M059J (cell line): Measurements from ENCODE around the gene TMCC3. TPM values are rescaled to one million over a fixed set of nuclear protein-coding genes. Genes with fewer than 3 reads are reported as not detected.
"Not testable (repeated sequence)": the region's sequence is repeated elsewhere in the genome, so short reads cannot be mapped to it uniquely, and the experiment has no call there.

Source experiments
- DNase-seq: peaks from one replicate; pipeline ENCODE4 v3.0.0-alpha.2; 2012; ENCODE audit warnings: low read depth
- total RNA-seq: library from RNA; depleted of rRNA; stranded (reverse); fragments of >200 nt; shearing (Covaris generic); gene quantifications from 2 replicates; pipeline ENCODE4 v1.2.3, GENCODE V29; 2014

TMCC3 gene
- total RNA-seq, 1 experiment from 2014 or later: 0.54 TPM

DNA sequence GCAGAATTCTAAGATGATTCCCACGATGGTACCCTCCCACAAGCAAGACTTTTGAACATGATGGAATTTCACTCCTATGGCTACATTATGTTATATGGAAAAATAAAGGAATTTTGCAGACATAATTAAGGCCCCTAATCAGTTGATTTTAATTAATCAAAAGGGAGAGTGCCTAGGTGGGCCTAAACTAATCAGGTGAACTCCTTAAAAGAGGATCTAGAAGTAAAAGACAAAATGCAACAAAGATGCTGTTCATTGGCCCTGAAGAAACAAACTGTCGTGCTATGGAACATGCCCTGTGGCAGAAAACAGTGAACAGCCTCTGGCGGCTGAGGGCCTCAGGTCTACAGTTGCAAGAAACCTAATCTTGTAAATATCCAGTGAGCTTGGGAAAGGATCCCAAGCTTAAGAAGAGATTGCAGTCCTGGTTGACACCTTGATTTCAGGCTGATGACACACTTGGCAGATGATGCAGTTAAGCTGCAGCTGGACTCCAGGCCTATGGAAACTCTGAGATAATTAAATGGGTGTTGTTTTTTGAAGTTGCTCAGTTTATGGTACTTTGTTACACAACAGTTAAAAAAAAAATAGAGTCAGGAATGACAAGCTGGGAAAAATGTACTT is 13.8 kb downstream of the TMCC3 start:
- DNase-seq: no peak

DNA sequence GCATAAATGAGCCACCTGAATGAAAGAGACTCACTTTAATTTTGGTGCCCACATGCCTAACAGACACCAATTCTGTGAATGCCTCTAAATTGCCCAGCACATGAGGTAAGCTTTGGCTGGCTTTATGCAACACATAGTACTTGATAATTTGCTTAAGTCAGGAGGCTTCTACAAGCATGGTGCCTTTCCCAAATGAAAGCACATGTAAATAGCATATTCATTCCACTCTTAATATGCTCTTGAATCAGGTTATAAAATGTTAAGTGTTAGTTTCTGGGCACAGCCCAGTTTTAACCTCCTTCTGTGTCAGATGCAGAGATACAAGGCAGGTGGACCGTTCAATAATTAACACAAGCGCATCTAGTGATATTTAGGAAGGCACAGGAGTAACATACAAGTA is 15.6 kb downstream of the TMCC3 start:
- no peak for DNase-seq

DNA sequence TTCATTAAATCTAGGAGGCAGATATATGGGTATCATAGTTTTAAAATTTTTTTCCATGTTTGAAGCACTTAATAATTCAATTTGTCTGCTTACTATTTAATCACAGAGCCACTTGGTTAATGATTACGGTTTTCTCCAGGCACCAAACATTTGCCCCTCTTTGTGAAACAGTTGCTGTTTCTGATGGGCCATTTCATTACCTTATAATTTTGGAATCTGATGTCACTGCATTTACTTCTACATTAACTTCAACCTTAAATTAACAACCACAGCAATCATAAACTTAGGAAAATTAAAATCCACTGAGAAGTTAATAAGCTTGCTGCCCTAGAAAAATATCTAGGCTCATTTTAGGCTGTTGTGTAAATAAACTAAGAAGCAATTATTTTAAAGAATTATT is 17.0 kb downstream of the TMCC3 start:
- no peak for DNase-seq

- no peak for DNase-seq
Observed at GRCh38 chr12:94631058-94631457, 19.3 kb downstream of the TMCC3 start.

DNA sequence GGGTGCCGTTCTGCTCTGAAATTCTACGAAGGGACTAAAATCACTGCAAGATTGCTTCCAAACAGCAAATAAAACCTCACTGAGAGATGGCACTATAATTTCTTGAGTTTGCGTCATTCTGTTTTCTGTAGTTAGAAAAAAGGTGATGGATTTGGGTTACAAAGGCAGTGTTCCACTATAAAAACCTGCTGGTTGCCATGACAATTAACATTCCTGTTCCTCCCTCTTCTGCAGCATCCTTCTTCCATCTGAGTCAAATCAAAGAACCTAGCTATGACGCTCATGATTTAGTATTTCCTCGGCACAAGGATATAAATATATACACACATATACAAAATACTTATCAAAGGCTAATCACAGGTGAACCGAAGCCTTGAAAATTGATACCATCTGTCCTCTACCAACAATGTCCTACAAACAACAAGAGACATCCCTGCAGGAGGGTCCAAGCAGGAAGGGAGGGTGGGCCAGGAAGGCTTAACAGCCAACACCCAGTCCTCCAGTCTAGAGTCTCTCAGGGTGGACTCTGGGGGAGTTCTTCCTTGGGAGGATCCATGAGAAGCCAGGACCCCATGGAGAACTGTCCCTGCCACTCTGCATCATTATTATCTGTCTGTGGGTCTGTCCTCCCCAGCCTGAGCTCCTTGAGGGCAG is 21.4 kb downstream of the TMCC3 start:
- DNase-seq: no peak

GRCh38 chr12:94628369-94628768 is 22.0 kb downstream of the TMCC3 start:
- no peak for DNase-seq

GRCh38 chr12:94625531-94625930 is 24.8 kb downstream of the TMCC3 start:
- DNase-seq: no peak

DNA sequence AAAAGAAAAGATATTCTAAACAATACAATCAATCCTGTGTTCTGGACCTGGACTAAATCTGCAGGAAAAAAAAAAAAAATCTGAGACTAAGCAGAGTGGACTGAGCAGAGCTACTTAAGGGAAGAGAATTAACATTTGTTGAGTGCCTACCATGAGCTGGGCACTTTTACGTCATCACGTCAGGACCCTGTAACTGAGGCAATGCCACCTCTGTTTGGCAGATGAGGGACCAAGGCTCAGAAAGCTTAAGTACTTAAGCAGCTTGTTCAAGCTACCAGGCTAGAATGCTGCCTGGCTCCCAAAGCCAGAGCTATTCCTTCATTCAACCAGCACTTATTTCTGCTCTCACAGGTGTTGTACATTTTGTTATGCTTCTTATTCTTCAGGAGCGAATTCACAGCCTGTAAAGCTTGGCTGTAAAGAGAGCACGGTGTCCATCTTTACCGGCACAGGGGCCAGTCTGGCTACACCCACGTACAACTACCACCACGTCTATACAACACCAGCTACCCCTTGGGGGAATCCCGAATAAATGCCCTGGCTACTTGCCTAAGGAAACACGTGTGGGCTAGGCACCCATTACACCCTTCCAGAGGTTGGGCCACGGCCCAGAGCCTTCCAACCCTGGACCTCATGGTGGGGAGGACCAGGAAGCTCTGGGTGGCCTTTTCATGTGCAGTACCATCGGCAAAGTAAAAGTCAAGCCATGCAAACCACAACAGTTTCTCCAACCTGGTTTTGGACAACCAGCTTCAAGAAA is 27.0 kb downstream of the TMCC3 start:
- no peak for DNase-seq

DNA sequence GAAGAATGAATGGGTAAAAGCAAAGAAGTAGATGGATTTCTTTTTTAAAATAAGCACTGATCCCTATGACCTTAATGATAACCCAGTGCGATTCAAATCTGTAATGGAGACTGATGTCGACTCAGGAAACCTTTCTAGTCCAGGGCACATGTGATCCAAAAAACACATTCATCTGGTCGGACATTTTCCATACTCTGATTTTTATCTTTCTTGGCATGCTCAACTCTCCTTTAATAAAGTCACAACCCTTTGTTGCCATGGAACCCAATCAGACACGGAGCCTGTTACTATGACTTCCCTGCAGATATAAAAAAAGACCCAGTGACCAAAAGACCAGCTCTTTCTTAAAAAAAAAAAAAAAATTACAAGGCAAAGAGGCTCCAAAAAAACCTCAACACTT is 27.9 kb downstream of the TMCC3 start:
- DNase-seq: peak; percentile 82

DNA sequence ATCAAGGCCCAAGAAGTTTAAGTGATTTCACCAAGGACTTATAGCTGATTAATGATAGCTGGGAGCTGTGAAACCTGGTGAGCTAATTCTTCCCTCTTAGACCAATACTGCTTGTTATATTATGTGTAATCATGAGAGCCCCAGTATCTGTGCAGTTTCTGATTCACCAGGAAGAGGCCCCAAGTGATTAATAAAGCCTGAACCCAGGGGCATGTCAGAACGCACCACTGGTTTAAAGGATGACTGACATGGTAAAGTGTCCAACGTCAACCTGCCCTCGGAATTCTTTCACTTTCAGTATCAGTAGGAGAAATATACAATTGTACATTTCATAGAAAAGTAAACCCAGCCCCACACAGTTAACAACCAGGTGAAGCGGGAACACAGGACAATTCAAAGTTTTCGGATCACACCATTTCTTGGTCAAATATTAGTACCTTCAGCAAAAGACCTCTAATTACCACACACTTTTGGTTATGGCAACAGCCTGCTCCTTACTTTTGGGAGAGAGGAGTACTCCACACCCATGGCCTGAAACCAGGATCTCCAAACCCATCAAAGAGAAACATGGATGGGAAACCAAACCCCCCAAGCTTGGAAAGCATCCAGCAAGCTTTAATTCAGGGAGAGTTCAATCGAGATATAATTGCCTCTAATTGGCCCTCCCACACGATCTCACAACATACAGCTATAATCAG is 28.5 kb downstream of the TMCC3 start:
- peak; percentile 85 for DNase-seq

- no peak for DNase-seq
Observed at GRCh38 chr12:94620621-94621020, 29.7 kb downstream of the TMCC3 start.

DNA sequence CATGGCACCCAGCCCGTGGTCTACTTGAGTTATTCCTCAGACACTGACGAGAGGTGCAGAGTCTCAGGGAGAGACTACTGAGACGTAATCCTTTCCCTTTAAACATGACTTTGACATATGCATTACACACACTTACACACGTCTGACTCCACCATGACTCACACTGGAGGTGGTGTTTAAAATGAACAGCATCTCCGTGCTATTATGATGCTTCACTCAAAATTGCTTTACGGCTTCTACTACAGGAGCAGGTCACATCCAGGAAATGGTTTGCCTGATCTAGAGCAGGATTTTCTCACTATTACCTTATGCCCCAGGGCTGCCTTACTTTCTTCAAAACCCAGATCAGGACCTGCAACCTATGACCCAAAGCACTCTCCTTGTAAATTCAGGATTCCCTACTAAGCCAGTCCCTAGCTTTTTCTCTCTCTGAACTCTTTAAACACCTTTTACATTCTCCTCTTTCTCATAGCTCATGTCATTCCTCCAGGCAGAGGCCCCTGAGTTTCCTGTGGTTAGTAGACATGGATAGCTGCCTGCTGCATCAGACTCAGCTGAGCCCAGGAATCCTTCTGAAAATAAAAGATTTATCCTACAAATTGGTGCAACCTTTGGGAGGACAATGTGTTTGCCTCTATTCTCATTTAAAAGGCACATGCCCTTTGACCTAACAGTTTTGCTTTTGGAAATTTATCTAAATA is 31.2 kb downstream of the TMCC3 start:
- DNase-seq: peak; percentile 91

DNA sequence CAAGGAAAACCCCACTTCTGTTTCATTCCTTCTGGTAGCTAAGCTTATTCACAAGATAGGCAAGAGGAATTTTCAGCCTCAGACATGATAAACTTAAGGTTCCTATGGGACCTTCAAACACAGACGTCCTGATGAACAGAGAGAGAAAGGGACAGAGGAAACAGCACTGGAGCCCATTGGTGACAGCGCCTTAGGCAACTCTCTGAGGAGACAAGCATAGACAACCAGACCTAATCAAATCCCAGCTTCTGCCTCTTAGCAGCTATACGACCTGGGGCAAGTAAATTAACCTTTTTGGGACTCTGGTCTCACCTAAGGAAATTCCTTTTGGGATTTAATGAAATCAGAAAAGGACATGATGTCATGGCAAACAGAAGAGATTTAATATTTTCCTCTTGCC is 33.3 kb downstream of the TMCC3 start:
- no peak for DNase-seq

- peak; percentile 24 for DNase-seq
Observed at GRCh38 chr12:94616203-94616729, 34.1 kb downstream of the TMCC3 start.

GRCh38 chr12:94615260-94616181 is 34.8 kb downstream of the TMCC3 start:
- peak; percentile 78 for DNase-seq

DNA sequence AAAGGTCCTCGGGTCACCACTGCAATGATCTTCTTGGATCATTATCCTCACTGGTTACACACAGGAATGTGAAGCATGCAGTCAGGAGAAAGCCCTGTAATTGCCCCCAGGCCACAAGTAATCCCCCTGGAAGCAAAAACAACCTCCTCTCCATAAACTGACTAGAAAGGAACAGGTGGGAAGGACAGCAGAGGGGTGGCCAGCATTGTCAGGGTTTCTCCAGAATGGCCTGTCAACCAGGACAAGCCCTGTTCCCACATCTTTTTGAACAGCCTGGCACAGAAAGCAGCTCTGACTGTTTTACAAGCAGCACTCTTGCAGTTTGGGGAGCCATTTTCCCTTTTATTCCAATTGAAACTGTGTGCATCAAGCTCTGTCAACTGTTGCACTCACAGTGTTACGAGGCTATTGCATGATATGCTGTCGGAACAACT is 36.1 kb downstream of the TMCC3 start:
- peak; percentile 68 for DNase-seq

- no peak for DNase-seq
Observed at GRCh38 chr12:94609917-94610443, 40.4 kb downstream of the TMCC3 start.

DNA sequence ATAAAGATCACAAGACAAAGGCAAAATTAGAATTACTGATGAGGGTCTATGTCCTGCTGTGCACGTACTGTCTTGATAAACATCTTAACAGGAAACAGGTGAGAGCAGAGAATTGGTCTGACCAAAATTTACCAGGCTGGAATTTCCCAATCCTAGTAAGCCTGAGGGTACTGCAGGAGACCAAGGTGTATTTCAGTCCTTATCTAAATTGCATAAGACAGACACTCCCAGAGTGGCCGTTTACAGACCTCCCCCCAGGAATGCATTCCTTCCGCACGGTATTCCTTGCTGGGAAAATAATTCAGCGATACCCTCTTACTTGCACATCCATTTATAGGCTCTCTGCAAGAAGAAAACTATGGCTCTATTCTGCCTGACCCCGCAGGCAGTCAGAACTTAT is 43.5 kb downstream of the TMCC3 start:
- DNase-seq: not testable (repeated sequence)

- DNase-seq: no peak
Observed at GRCh38 chr12:94604366-94604698, 46.0 kb downstream of the TMCC3 start.
